GM23338 (cell line): ENCODE results near the gene RNF32.

ENCODE experiments used
- CREB1 ChIP-seq: fragments of 250-450 bp; sonication (Bioruptor Pico); IDR thresholded peaks from 2 replicates; pipeline ENCODE4 v1.5.0; 2020; ENCODE audit warnings: low read depth, mild to moderate bottlenecking, moderate library complexity
- CTCF ChIP-seq, 2 experiments: fragments of 200-600 bp in 1 of 2; sonication (generic) in 1 of 2; conservative IDR thresholded peaks; 2 replicates each; pipeline versions ENCODE4 v1.5.1 to v1.6.1; 2016 to 2017; ENCODE audit warnings: antibody characterized with exemption in 2 of 2, low read depth in 2 of 2, mild to moderate bottlenecking in 2 of 2, moderate library complexity in 1 of 2
- ETS1 ChIP-seq: IDR thresholded peaks from 2 replicates; pipeline ENCODE4 v1.6.1; 2016; ENCODE audit warnings: antibody characterized with exemption
- EZH2 ChIP-seq: fragments of 200-600 bp; sonication (generic); IDR thresholded peaks from one replicate; pipeline ENCODE4 v1.8.0; 2017; ENCODE audit warnings: antibody characterized with exemption, mild to moderate bottlenecking, low read depth; ENCODE audit not compliant: unreplicated experiment
- EZH2phosphoT487 ChIP-seq: fragments of 200-600 bp; sonication (generic); IDR thresholded peaks from one replicate; pipeline ENCODE4 v1.8.1; 2018; ENCODE audit warnings: antibody characterized with exemption; ENCODE audit not compliant: unreplicated experiment
- JUNB ChIP-seq: IDR thresholded peaks from one replicate; pipeline ENCODE4 v1.6.1; 2016; ENCODE audit warnings: antibody characterized with exemption; ENCODE audit not compliant: unreplicated experiment
- NANOG ChIP-seq: IDR thresholded peaks from 2 replicates; pipeline ENCODE4 v1.6.1; 2016; ENCODE audit warnings: antibody characterized with exemption, borderline replicate concordance
- POLR2AphosphoS5 ChIP-seq: IDR thresholded peaks from 2 replicates; pipeline ENCODE4 v1.6.1; 2016; ENCODE audit warnings: antibody characterized with exemption, low read depth
- REST ChIP-seq: IDR thresholded peaks from one replicate; pipeline ENCODE4 v1.6.1; 2018; ENCODE audit warnings: antibody characterized with exemption; ENCODE audit not compliant: unreplicated experiment
- ZNF114 ChIP-seq: fragments of 250-450 bp; sonication (Bioruptor Pico); IDR thresholded peaks from 2 replicates; pipeline ENCODE4 v1.5.0; 2020; ENCODE audit warnings: mild to moderate bottlenecking, moderate library complexity
- ZNF331 ChIP-seq: fragments of 250-450 bp; sonication (Bioruptor Pico); IDR thresholded peaks from 2 replicates; pipeline ENCODE4 v1.5.0; 2020; ENCODE audit warnings: low read depth, mild to moderate bottlenecking, moderate library complexity

GRCh38 chr7:156626220-156626895 lies 14.2 kb upstream of the RNF32 start:
- no peak for TF ChIP-seq EZH2
- TF ChIP-seq CTCF (conservative IDR thresholded peaks at IDR 0.05; ENCODE audit: low read depth in 2 of 2): no peak
- no peak for TF ChIP-seq POLR2AphosphoS5
- no peak for TF ChIP-seq REST
- TF ChIP-seq ZNF114 (CRISPR knock-in tag): no peak
- no peak for TF ChIP-seq EZH2phosphoT487
- TF ChIP-seq CREB1: no peak
- no peak for TF ChIP-seq JUNB
- TF ChIP-seq NANOG: no peak
- no peak for TF ChIP-seq ZNF331 (CRISPR knock-in tag)
- TF ChIP-seq ETS1: no peak
